Lower leg skin (tissue), 4 donors: Measurements from ENCODE around the gene MAN1A2. TPM values are rescaled to one million over a fixed set of nuclear protein-coding genes. Genes with fewer than 3 reads are reported as not detected.

ENCODE experiments used
- DNase-seq, 2 donors: peaks; one replicate each; pipeline ENCODE4 v3.0.0-alpha.2; 2019; ENCODE audit warnings: low spot score in 2 of 2
- H3K4me3 ChIP-seq: fragments of 200-600 bp; sonication (generic); 2 replicates; pipeline ENCODE4 v1.5.1; 2017; ENCODE audit warnings: mild to moderate bottlenecking, low read depth; ENCODE audit not compliant: poor library complexity, severe bottlenecking
- POLR2A ChIP-seq, 2 donors: fragments of 450-650 bp; IDR thresholded peaks; one replicate each; pipeline ENCODE4 v1.6.1; 2016 to 2017; ENCODE audit warnings: antibody characterized with exemption in 2 of 2, mild to moderate bottlenecking in 1 of 2, moderate library complexity in 1 of 2
- WGBS, 2 donors: methylation state at CpG; one replicate each; pipeline ENCODE4 v1.1.5; 2018; 5-methylcytosine and 5-hydroxymethylcytosine counted together
- intact Hi-C: fragments of 100-400 bp; cut with DNase I; formaldehyde crosslinking; loops from one replicate; pipeline ENCODE4 v1.15.0; 2023; ENCODE audit warnings: low total_unique reads
- total RNA-seq, 4 donors: library from RNA; depleted of rRNA; stranded (reverse); fragments of >200 nt; gene quantifications; one replicate each; pipeline ENCODE4 v1.1.0, GENCODE V29; 2016
- TF ChIP-seq, protein P1 (sequence below), 3 donors: fragments of 450-650 bp; IDR thresholded peaks; one replicate each; pipeline ENCODE4 v1.5.1; 2016; ENCODE audit warnings: antibody characterized with exemption in 3 of 3, mild to moderate bottlenecking in 3 of 3, moderate library complexity in 2 of 3

MAN1A2 gene
- total RNA-seq, 4 donors from 2014 or later = 19.9 to 34.5 (median 25.7) TPM

DNA sequence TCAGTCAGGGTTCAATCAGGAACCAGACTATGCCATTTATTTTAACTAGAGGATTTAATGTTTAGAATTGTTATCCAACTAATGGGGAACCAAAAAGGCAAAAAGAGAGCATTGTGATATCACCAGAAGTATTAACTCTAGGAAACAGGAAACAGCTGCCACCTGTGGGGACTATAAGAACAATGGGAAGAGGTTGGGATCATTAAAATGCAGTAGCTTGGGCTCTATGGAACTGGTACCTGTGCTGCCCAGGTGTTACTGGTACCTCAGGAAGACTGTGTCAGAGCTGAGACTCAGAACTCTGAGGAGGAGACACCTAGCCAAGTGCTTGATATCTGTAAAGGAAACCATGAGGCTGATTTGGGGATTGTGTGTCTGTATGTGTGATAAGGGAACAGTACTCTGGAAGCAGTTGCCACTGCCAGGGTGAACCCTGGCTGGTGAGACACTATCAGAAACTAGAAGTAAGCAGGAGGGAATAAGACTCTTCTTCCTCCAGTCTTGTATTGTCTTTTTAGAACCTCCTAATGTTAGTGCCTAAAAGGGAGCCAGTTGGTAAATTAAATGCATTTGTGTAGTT is 49.4 kb downstream of the MAN1A2 start:
- H3K4me3 ChIP-seq = no peak overlapping the region
- intact Hi-C loops = no loop called here
- TF ChIP-seq, protein P1, sequence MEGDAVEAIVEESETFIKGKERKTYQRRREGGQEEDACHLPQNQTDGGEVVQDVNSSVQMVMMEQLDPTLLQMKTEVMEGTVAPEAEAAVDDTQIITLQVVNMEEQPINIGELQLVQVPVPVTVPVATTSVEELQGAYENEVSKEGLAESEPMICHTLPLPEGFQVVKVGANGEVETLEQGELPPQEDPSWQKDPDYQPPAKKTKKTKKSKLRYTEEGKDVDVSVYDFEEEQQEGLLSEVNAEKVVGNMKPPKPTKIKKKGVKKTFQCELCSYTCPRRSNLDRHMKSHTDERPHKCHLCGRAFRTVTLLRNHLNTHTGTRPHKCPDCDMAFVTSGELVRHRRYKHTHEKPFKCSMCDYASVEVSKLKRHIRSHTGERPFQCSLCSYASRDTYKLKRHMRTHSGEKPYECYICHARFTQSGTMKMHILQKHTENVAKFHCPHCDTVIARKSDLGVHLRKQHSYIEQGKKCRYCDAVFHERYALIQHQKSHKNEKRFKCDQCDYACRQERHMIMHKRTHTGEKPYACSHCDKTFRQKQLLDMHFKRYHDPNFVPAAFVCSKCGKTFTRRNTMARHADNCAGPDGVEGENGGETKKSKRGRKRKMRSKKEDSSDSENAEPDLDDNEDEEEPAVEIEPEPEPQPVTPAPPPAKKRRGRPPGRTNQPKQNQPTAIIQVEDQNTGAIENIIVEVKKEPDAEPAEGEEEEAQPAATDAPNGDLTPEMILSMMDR (IDR thresholded peaks at IDR 0.05) = no peak
- no peak for TF ChIP-seq POLR2A (IDR thresholded peaks at IDR 0.05)
- no peak for DNase-seq

- no peak overlapping the region for H3K4me3 ChIP-seq
- 94% methylated on average over 2 of the region's 2 CpGs for WGBS, 2 donors
- TF ChIP-seq POLR2A (IDR thresholded peaks at IDR 0.05) = no peak
- TF ChIP-seq, protein P1 (IDR thresholded peaks at IDR 0.05) = no peak
- intact Hi-C loops = no loop called here
- DNase-seq = no peak
These were observed 57.9 kb downstream of the MAN1A2 start for GRCh38 chr1:117425050-117425734.

- H3K4me3 ChIP-seq = no peak overlapping the region
- intact Hi-C loops = no loop called here
- TF ChIP-seq, protein P1 (IDR thresholded peaks at IDR 0.05) = no peak
- TF ChIP-seq POLR2A (IDR thresholded peaks at IDR 0.05) = no peak
- DNase-seq = no peak
These were observed 60.0 kb downstream of the MAN1A2 start for GRCh38 chr1:117427297-117427696.

- no peak for DNase-seq
- intact Hi-C loops = no loop called here
- 74 to 78% methylated on average over 1 of the region's 1 CpG for WGBS, 2 donors
- TF ChIP-seq, protein P1 (IDR thresholded peaks at IDR 0.05) = no peak
- no peak for TF ChIP-seq POLR2A (IDR thresholded peaks at IDR 0.05)
- no peak overlapping the region for H3K4me3 ChIP-seq
These were observed 66.7 kb downstream of the MAN1A2 start for GRCh38 chr1:117433943-117434342.

- no peak for TF ChIP-seq POLR2A (IDR thresholded peaks at IDR 0.05)
- TF ChIP-seq, protein P1 (IDR thresholded peaks at IDR 0.05) = no peak
- no peak overlapping the region for H3K4me3 ChIP-seq
- intact Hi-C loops = no loop called here
- WGBS, 2 donors = 96 to 100% methylated on average over 1 of the region's 1 CpG
- DNase-seq = no peak
These were observed 69.3 kb downstream of the MAN1A2 start for GRCh38 chr1:117436513-117436912.

DNA sequence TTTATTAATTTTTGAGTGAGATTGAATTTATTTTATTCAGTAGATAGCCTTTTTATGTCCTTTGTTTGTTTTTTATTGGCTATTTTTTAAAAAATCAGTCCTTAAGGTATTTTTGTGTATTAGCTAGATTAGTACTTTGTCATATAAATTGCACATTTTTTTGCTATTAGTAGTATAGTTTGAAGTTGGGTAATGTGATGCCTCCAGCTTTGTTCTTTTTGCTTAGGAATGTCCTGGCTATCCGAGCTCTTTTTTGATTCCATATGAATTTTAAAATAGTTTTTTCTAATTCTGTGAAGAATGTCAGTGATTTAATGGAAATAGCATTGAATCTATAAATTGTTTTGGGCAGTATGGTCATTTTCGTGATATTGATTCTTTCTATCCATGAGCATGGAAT is 80.4 kb downstream of the MAN1A2 start:
- intact Hi-C loops = no loop called here
- 96 to 97% methylated on average over 2 of the region's 2 CpGs for WGBS, 2 donors

More for the DNA sequence above, 80.4 kb downstream of the MAN1A2 start:
- no peak for TF ChIP-seq POLR2A (IDR thresholded peaks at IDR 0.05)
- TF ChIP-seq, protein P1 (IDR thresholded peaks at IDR 0.05) = no peak
- H3K4me3 ChIP-seq = no peak overlapping the region
- DNase-seq = no peak
